ENCODE measurements around the gene SNED1.

- TF ChIP-seq CTCF (IDR thresholded peaks at IDR 0.05) (no peak), POLR2AphosphoS5 (IDR thresholded peaks at IDR 0.05) (no peak)
Measured at GRCh38 chr2:241110607-241111439, 112.4 kb downstream of the SNED1 start.

All from breast epithelium (tissue), 3 donors.